Endothelial cell of umbilical vein (primary cell): ENCODE data around the gene PTPN13. TPM values are rescaled to one million over a fixed set of nuclear protein-coding genes. Genes with fewer than 3 reads are reported as not detected.

Experiments used
- BruUV-seq: library from RNA; stranded (reverse); fragments of 400-500 nt; replicated peaks from 2 replicates; lab custom pipeline; 2021; lab: Mats Ljungman, UMichigan
- CTCF ChIA-PET: fragments of 300-600, 350-600 bp; sonication (Branson Sonifier 250); formaldehyde crosslinking; loops from one replicate; lab custom pipeline; 2021; ENCODE audit warnings: antibody characterized with exemption, inconsistent platforms; lab: Charles Lee
- POLR2A ChIA-PET: fragments of 300-600, 350-600 bp; sonication (Branson Sonifier 250); formaldehyde crosslinking; loops from one replicate; lab custom pipeline; 2021; ENCODE audit warnings: antibody characterized with exemption, inconsistent platforms; lab: Charles Lee
- DNase-seq: peaks from one replicate; pipeline ENCODE4 v3.0.0-alpha.2; 2011; ENCODE audit warnings: low read depth, low spot score
- FAIRE-seq: peaks from 2 replicates; lab custom pipeline; 2011; peaks lifted over from hg19 to GRCh38; lab: Jason Lieb, UNC
- H2AFZ ChIP-seq: 2 replicates; pipeline ENCODE4 v1.6.0; 2012; ENCODE audit warnings: low read depth, low read length, control low read depth, inconsistent platforms
- H3K27ac ChIP-seq: 2 replicates; pipeline ENCODE4 v1.5.1; 2011; ENCODE audit warnings: low read depth, mild to moderate bottlenecking, control low read depth, low read length, moderate library complexity; ENCODE audit not compliant: insufficient read depth
- H3K27me3 ChIP-seq, 2 experiments: 2 replicates each; pipeline versions ENCODE4 v1.6.0 to v1.6.1; 2011; ENCODE audit warnings: low read length in 2 of 2, mixed read lengths in 1 of 2; ENCODE audit not compliant: control insufficient read depth in 2 of 2, insufficient read depth in 2 of 2
- H3K36me3 ChIP-seq, 2 experiments: 2 replicates in 1 of 2; 3 replicates in 1 of 2; pipeline ENCODE4 v1.5.1; 2011; ENCODE audit warnings: low read length in 2 of 2, mild to moderate bottlenecking in 1 of 2, moderate library complexity in 1 of 2; ENCODE audit not compliant: control insufficient read depth in 2 of 2, insufficient read depth in 2 of 2; ENCODE audit errors: extremely low read depth in 1 of 2
- H3K4me1 ChIP-seq: 3 replicates; pipeline ENCODE4 v1.5.1; 2011; ENCODE audit warnings: mild to moderate bottlenecking, low read length; ENCODE audit not compliant: control insufficient read depth, insufficient read depth; ENCODE audit errors: extremely low read depth
- H3K4me2 ChIP-seq: 2 replicates; pipeline ENCODE4 v1.6.1; 2011; ENCODE audit warnings: low read length, control low read depth, mixed read lengths; ENCODE audit not compliant: insufficient read depth
- H3K4me3 ChIP-seq, 3 experiments: fragments of 200-600 bp in 1 of 3; sonication (generic), shearing (Covaris generic) in 1 of 3; replicated peaks in 1 of 3; 2 replicates each; pipeline ENCODE4 v1.5.1; 2011 to 2016; ENCODE audit warnings: control low read depth in 3 of 3, low read length in 3 of 3, mild to moderate bottlenecking in 2 of 3, inconsistent platforms in 1 of 3, low read depth in 1 of 3, moderate library complexity in 1 of 3; ENCODE audit not compliant: insufficient read depth in 1 of 3
- H3K79me2 ChIP-seq: 2 replicates; pipeline ENCODE4 v1.6.0; 2012; ENCODE audit warnings: low read length, inconsistent platforms; ENCODE audit not compliant: control insufficient read depth, insufficient read depth
- H3K9ac ChIP-seq: replicated peaks from 2 replicates; pipeline ENCODE3; 2011; ENCODE audit warnings: low read length, control low read depth; ENCODE audit not compliant: insufficient read depth; ENCODE audit errors: extremely low read depth
- H3K9me1 ChIP-seq: replicated peaks from 3 replicates; pipeline ENCODE4 v1.6.0; 2011; ENCODE audit warnings: mild to moderate bottlenecking, low read length; ENCODE audit not compliant: control insufficient read depth, insufficient read depth; ENCODE audit errors: extremely low read depth
- H3K9me3 ChIP-seq: replicated peaks from 2 replicates; pipeline ENCODE4 v1.5.1; 2012; ENCODE audit warnings: low read length, inconsistent platforms; ENCODE audit not compliant: control insufficient read depth, insufficient read depth
- H4K20me1 ChIP-seq: replicated peaks from 2 replicates; pipeline ENCODE3; 2011; ENCODE audit warnings: mild to moderate bottlenecking, low read length; ENCODE audit not compliant: control insufficient read depth, insufficient read depth; ENCODE audit errors: extremely low read depth
- CTCF ChIP-seq, 2 donors: IDR thresholded peaks; 1 replicate in 1 of 2; 2 replicates in 1 of 2; pipeline ENCODE4 v1.5.1; 2011; ENCODE audit warnings: low read length in 2 of 2, mild to moderate bottlenecking in 2 of 2, moderate library complexity in 2 of 2, control low read depth in 1 of 2, inconsistent platforms in 1 of 2, low read depth in 1 of 2; ENCODE audit not compliant: insufficient read depth in 1 of 2; ENCODE audit errors: extremely low read depth in 1 of 2
- EZH2 ChIP-seq: IDR thresholded peaks from 2 replicates; pipeline ENCODE4 v1.6.1; 2012; ENCODE audit warnings: borderline replicate concordance, low read depth, mild to moderate bottlenecking, moderate library complexity, low read length, inconsistent platforms; ENCODE audit not compliant: severe bottlenecking
- FOS ChIP-seq: IDR thresholded peaks from 2 replicates; pipeline ENCODE4 v1.6.1; 2011; ENCODE audit warnings: mild to moderate bottlenecking, low read length, moderate library complexity, borderline replicate concordance; ENCODE audit not compliant: insufficient read depth
- GATA2 ChIP-seq: IDR thresholded peaks from 2 replicates; pipeline ENCODE4 v1.7.0; 2011; ENCODE audit warnings: low read depth, mild to moderate bottlenecking, moderate library complexity, mixed read lengths, low read length; ENCODE audit not compliant: insufficient read length, insufficient read depth
- JUN ChIP-seq: IDR thresholded peaks from 2 replicates; pipeline ENCODE4 v1.6.1; 2011; ENCODE audit warnings: borderline replicate concordance, low read depth; ENCODE audit not compliant: insufficient read length, insufficient read depth
- MYC ChIP-seq: IDR thresholded peaks from one replicate; pipeline ENCODE4 v1.6.1; 2011; ENCODE audit warnings: mild to moderate bottlenecking, low read depth, low read length
- POLR2AphosphoS5 ChIP-seq: IDR thresholded peaks from 2 replicates; pipeline ENCODE4 v1.6.1; 2012; ENCODE audit warnings: low read depth, mild to moderate bottlenecking, control low read depth, low read length, moderate library complexity; ENCODE audit not compliant: insufficient read depth
- dilution Hi-C: fragments of 300-500 bp; cut with MboI; formaldehyde crosslinking; loops from one replicate; pipeline ENCODE4 v1.15.0; 2019; ENCODE audit warnings: low sequenced_read_pairs; ENCODE audit not compliant: extremely low pct_ligation_motif_present
- intact Hi-C: fragments of 100-400 bp; cut with micrococcal nuclease; formaldehyde crosslinking; loops from one replicate; pipeline ENCODE4 v1.10.0; 2022
- polyA plus RNA-seq, 4 experiments: library from polyadenylated mRNA; depleted of rRNA in 3 of 4; stranded (reverse) in 3 of 4; unstranded in 1 of 4; fragments of >200 nt; gene quantifications; 2 replicates each; pipeline versions ENCODE4 v1.2.1 to v1.2.3, GENCODE V29; 2011 to 2012; ENCODE audit warnings: missing spikeins in 1 of 4
- total RNA-seq: library from RNA; stranded (reverse); gene quantifications from 2 replicates; pipeline ENCODE4 v1.2.3, GENCODE V29; 2021

Gene PTPN13
- total and polyA plus RNA-seq, 2 donors (not counting 3 experiments of a cell fraction or from before 2014, with no cell fraction given) = 0.69 to 2.9 TPM

GRCh38 chr4:86619656-86620055, 25.5 kb downstream of the PTPN13 start:
- TF ChIP-seq POLR2AphosphoS5 (no peak), CTCF (IDR thresholded peaks at IDR 0.05; ENCODE audit: extremely low read depth in 1 of 2, insufficient read depth in 1 of 2, low read depth in 1 of 2, low read length in 2 of 2) (no peak)
- DNase-seq (no peak), FAIRE-seq (no peak)
- H3K36me3 ChIP-seq = no peaks in the 10 kb centered on the region
- ChIA-PET CTCF (no interaction called here), POLR2A (no interaction called here)
- no peak overlapping the region for H3K27ac ChIP-seq
- dilution Hi-C loops (no loop called here), intact Hi-C loops (no loop called here)
- H3K9ac ChIP-seq = no peak overlapping the region
- H3K79me2 ChIP-seq = no peaks in the 10 kb centered on the region
- no peaks in the 10 kb centered on the region for H4K20me1 ChIP-seq
- H3K4me1 ChIP-seq = no peaks in the 10 kb centered on the region
- no peak overlapping the region for H2AFZ ChIP-seq
- no TSS peak for BruUV-seq
- H3K27me3 ChIP-seq = no peaks in the 10 kb centered on the region
- H3K4me3 ChIP-seq = no peak overlapping the region
- H3K9me1 ChIP-seq = no peaks in the 10 kb centered on the region
- H3K9me3 ChIP-seq = no peaks in the 10 kb centered on the region
- no peak overlapping the region for H3K4me2 ChIP-seq

- ChIA-PET CTCF (interaction anchor here (1.7 kb wide), 1 partner anchor 123 kb away, joined by 3 read pairs; no protein-coding TSS in a partner anchor), POLR2A (no interaction called here)
- no peak for DNase-seq
- Histone ChIP-seq H3K79me2 (no peaks in the 10 kb centered on the region), H3K4me2 (no peak overlapping the region), H3K27ac (no peak overlapping the region), H3K9me1 (no peaks in the 10 kb centered on the region), H3K4me1 (no peaks in the 10 kb centered on the region), H3K27me3 (no peaks in the 10 kb centered on the region), H3K36me3 (no peaks in the 10 kb centered on the region), H3K4me3 (no peak overlapping the region), H3K9ac (no peak overlapping the region), H3K9me3 (no peaks in the 10 kb centered on the region), H4K20me1 (no peaks in the 10 kb centered on the region), H2AFZ (no peak overlapping the region)
- dilution Hi-C loops = no loop called here
- intact Hi-C loops = no loop called here
- FAIRE-seq = no peak
- BruUV-seq = no TSS peak
- TF ChIP-seq CTCF (IDR thresholded peaks at IDR 0.05; ENCODE audit: extremely low read depth in 1 of 2, insufficient read depth in 1 of 2, low read depth in 1 of 2, low read length in 2 of 2) (no peak), POLR2AphosphoS5 (no peak), JUN (no peak), MYC (no peak), FOS (no peak), EZH2 (no peak), GATA2 (no peak)
These were observed 27.3 kb downstream of the PTPN13 start for GRCh38 chr4:86621435-86621834.
